ENCODE results near the gene ANGPT4.
"Not testable (repeated sequence)": the region's sequence is repeated elsewhere in the genome, so short reads cannot be mapped to it uniquely, and the experiment has no call there.

The ANGPT4 gene

GRCh38 chr20:871948-872347 is 44.2 kb downstream of the ANGPT4 start:
- no peak for DNase-seq

- DNase-seq = no peak
These were observed 44.7 kb downstream of the ANGPT4 start for GRCh38 chr20:871436-871835.

GRCh38 chr20:870758-871157 is 45.4 kb downstream of the ANGPT4 start:
- DNase-seq = no peak

DNA sequence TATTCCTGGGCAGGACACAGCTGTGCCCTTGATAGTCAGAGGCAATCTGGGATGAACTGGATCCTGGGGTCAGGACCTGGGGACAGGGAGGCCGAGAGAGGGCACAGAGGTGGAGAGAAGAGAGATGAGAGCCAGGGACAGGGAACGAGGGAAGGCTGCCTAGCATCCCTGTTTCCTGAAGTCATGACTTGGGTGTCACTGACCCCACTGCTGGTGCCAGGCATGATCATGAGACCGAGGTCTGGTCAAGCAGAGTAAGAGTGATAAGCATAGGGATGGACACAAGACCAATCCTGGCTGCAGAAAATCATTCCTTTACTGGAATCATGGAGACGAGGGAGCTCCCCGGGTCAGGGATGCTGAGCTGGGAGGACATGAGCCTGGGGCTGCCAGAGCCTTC is 46.5 kb downstream of the ANGPT4 start:
- DNase-seq = no peak

DNA sequence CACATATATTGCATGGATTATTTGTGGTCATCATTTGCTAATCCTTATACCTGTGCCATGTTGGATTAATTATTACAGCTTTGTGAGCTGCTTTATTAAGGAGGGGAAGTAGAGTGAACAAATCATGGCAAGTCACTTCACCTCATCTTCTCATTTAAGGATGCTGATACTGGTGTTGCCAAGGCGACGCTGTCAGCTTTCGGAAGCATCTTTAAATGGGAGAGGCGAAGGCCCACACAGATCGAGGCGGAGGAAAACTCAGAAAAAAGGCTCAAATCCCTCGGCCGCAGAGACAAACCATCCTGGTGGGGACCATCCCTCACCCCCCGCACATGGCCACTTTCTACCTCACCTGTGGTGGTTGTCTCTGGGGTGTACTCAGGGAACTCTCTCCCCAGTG is 47.9 kb downstream of the ANGPT4 start:
- no peak for DNase-seq

DNA sequence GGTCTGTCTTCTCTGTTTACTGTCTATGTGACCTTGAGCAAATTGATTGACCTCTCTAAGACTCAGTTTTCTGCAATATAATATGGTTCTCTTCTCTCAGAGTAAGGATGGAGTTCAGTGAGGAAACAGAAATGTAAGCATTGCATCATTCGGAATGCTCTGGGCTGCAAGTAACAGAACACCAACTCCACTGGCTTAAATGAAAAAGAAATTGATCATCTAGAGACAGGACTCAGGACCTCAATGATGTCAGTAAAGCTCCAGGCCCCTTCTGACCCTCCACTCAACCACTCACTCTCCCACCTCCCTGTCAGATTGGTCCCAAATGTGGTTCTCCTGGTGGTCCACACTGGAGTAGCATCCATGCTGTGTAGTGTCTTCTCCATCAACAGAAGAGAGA is 50.7 kb downstream of the ANGPT4 start:
- no peak for DNase-seq

- no peak for DNase-seq
These were observed 55.2 kb downstream of the ANGPT4 start for GRCh38 chr20:860891-861290.

- DNase-seq = no peak
These were observed 56.3 kb downstream of the ANGPT4 start for GRCh38 chr20:859751-860231.

DNA sequence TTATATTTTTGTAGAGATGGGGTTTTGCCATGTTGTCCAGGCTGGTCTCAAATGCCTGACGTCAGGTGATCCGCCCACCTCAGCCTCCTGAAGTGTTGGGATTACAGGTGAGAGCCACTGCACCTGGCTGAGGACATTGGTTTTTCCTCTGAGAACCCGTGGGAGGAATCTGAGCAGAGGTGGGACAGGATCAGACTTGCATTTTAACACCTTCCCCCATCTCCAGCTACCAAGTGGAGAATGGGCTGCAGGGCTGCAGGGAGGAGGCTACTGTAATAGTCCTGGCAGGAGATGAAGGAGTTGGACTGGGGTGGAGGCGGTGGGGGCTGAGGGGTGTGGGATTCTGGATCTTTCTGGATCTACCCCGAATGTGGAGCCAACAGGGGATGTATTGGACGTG is 58.1 kb downstream of the ANGPT4 start:
- DNase-seq = no peak

DNA sequence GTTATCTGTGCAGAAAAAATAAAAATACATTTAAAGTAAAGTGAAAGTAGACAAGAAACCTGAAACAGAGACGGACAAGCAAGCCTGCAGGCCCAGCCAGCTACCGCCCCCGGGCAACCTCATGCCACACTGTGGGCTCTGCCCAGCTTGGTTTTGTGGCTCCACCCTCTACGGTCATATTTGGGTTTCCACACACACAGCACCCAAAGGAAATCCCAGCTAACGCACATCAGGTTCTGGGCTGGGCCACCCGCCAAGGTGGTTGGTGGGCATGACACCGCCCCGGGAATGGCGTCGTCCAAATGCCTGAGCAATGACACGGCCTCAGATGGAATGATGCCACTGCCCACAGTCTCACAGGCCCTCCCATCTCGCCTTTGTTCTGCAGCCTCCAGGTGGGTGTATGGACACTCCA is 59.8 kb downstream of the ANGPT4 start:
- DNase-seq = peak; percentile 35

- no peak for DNase-seq
These were observed 60.4 kb downstream of the ANGPT4 start for GRCh38 chr20:855466-856360.

DNA sequence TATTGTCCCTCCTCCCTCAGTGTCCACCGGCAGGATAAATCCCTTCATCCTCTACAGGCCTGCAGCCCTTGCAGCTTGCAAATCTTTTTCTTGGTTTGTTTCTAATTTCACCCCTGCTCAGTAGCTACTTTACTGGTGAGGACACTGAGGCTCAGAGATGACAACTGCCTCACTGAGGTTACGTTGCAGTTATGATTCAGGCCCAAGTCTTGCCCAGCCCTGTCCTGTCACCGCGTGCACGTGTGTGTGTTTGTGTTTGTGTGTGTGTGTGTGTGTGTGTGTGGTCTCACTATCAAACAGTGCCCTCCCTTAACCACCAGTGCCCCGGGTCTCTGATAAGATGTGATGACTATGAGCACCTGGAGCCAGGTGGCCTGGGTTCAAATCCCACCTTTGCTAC is 61.5 kb downstream of the ANGPT4 start:
- DNase-seq = no peak

DNA sequence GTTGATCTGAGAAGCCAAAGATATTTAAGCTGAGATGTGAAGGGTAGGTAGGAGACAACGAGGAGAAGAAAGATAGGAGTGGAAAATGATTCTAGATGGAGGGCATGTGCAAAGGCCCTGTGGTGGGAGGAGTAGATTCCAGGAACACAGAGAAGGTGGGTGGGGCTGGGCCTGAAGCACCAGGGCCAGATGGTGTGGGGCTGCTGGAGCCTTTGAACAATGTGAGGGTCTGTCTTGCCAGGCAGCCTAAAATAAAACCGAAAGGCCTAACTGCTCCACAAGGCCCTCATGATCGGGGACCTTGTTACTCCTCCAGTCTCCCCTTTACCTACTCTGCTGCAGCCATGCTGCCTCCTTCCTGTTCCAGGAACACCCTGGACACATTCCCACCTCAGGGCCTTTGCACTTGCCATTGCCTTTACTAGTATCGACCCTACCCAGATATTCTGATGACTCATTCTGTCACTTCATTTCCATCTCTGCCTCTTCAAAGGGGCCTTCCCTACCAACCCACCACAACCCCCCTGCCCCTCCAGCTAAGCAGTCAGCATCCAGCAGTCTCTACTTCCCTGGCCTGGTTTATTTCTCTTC is 62.6 kb downstream of the ANGPT4 start:
- no peak for DNase-seq

DNA sequence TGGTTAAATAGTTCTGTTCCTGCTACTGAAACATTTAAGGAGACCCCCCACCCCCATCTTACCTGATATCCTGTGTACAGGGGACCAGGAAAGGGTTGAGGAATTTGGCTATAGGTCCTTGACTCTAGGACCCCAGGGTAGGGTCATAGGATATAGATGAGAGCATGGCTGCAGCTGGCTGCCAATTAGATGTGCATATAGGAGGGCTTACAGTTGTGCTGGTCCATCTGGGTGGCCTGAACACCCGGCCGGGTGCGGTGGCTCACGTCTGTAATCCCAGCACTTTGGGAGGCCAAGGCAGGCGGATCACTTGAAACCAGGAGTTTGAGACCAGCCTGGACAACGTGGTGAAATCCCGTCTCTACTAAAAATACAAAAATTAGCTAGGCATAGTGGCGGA is 67.4 kb downstream of the ANGPT4 start:
- DNase-seq = not testable (repeated sequence)

GRCh38 chr20:848193-848592 is 67.9 kb downstream of the ANGPT4 start:
- no peak for DNase-seq

- DNase-seq = peak; percentile 45
These were observed 69.2 kb downstream of the ANGPT4 start for GRCh38 chr20:846894-847278.

DNA sequence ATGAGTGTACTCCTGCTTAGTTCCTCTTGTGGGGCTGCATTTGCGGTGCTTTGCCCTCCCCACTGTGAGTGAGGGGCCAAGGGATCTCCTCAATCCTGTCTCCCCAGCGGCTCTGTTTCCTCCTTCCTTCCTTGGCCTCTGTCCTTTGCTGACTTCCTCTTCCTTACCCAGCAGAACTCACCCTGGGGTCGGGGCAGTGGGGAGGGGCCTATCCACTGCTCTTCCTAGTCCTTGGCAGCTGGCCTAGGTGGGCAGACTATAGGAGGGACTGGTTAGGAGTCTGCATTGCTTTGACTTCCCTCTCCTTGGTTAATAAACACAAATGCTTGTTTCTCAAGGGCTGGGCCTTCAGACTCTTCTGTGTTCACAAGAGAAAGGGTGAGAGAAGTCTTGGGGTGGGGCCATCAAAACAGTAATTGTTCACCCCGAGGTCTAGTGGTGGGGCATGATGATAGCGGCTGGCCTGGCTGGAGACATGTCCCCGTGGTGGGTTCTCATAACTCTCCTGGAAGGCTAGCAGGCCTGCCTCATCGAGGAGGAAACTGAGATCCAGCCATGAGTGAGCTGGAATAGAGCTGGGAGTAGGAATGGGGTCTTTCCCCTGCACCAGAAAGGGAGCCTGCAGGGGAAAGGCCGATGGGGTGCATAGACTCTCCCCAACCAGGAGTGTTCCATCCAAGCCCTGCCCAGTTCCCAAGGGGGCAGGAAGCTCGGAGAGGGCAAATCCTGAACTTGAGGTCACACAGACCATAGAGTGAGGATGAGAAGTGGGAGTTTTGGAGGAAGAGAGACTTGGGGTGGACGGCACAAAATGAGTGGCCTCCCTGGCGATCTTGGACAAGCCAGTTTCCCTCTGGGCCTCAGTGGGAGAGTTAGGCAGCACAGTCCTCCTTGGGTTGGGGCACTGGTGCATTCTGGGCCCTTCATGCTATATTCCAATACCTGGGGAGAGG is 69.9 kb downstream of the ANGPT4 start:
- DNase-seq = no peak

DNA sequence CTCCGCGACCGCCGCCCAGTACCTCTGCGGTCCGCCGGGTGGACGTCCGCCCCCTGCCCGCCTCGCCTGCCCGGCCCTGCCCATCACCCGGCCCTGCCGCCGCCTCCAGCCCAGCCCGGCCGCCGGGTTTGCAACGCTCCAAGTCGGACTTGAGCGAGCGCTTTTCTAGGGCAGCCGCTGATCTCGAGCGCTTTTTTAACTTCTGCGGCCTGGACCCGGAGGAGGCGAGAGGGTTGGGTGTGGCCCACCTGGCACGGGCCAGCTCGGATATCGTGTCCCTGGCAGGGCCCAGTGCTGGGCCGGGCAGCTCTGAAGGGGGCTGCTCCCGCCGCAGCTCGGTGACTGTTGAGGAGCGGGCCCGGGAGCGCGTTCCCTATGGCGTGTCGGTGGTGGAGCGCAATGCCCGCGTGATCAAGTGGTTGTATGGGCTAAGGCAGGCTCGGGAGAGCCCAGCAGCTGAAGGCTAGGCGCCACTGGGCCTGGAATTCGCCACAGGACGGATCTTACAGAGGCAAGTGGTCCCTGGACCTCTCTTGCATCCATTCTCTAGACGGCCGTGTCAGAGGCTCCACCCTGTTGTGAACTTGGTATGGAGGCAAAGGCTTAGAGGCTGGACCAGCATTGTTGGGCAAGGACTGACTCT is 70.8 kb downstream of the ANGPT4 start:
- DNase-seq = no peak

DNA sequence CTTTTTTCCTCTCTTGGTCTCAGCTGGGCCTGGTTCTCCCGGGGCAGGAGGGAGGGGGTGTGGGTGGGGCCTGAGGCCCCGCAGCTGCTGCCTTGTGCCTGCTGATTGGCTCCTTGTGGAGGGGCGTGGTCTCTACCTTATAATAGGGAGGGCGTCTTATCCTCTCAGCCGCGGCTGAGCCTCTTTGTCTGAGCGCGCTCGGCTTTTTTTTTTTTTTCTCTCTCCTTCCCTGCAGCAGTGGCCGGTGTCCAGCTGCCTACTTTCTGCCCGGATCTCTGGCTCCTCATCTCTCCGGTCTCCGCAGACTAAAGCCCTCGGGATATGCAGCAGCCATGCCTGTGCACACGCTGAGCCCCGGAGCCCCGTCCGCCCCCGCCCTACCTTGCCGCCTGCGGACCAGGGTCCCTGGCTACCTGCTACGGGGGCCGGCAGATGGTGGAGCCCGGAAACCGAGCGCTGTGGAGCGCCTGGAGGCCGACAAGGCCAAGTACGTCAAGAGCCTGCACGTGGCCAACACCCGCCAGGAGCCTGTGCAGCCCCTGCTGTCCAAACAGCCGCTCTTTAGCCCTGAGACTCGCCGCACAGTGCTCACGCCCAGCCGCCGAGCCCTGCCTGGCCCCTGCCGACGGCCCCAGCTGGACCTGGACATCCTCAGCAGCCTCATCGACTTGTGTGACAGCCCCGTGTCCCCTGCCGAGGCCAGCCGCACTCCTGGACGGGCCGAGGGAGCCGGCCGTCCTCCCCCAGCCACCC is 71.5 kb downstream of the ANGPT4 start:
- peak; percentile 91 for DNase-seq

DNA sequence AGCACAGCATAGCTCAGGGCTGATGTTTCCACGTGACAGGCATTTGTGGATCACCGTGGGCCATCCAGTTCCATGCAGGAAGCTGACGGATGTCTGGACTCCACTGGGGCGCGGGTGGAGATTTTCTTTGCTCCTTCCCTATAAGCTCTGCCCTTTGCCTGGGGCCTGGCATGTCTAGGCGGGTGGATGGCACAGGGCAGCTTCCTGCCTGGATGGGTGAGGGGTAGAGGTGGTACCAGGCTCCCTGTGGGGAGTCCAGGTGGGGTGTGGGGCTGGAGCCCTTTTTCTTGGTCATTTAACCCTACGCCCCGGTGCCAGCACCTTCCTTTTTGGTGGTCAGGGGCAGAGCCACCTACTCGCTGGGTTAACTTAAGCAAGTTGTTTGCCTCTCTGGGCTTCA is 72.2 kb downstream of the ANGPT4 start:
- DNase-seq = no peak

DNA sequence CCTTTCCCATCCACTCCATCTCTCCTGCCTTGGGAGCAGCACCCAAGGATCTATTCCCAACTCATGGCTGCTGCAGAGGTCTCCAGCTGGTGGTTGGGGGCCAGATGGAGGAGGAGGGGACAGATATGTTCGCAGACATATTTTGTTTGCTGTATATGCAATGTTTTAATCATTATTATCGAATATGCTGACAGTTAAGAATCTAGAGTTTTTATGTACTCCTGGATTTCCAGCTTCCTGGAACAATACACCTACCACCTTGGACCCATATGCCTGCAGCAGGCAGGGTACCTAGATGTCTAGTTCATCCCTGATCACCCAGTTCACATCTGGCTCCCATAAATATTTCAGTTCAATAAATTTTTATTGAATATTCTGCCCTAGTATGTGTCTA is 73.6 kb downstream of the ANGPT4 start:
- DNase-seq = no peak
